SK-N-MC (cell line): ENCODE data around the gene IQSEC1.

Source experiments
- EZH2 ChIP-seq: fragments of 200-600 bp; sonication (generic); IDR thresholded peaks from one replicate; pipeline ENCODE4 v1.6.1; 2017; ENCODE audit warnings: antibody characterized with exemption
- POLR2AphosphoS5 ChIP-seq: IDR thresholded peaks from 2 replicates; pipeline ENCODE4 v1.6.1; 2012; ENCODE audit warnings: mild to moderate bottlenecking, low read depth, low read length, borderline replicate concordance

GRCh38 chr3:13006216-13006990 is 66.8 kb downstream of the IQSEC1 start:
- TF ChIP-seq POLR2AphosphoS5 (no peak), EZH2 (no peak)
